HL-60 (cell line): ENCODE results near the gene MBTPS2.

Source experiments
- CTCF ChIP-seq: IDR thresholded peaks from one replicate; pipeline ENCODE4 v1.5.1; 2011; ENCODE audit warnings: low read length, control low read depth, inconsistent platforms; ENCODE audit not compliant: insufficient read depth
- POLR2AphosphoS5 ChIP-seq: IDR thresholded peaks from 2 replicates; pipeline ENCODE4 v1.6.1; 2012; ENCODE audit warnings: low read depth
- REST ChIP-seq: IDR thresholded peaks from 2 replicates; pipeline ENCODE4 v1.6.1; 2012; ENCODE audit warnings: low read depth; ENCODE audit not compliant: insufficient replicate concordance

- TF ChIP-seq CTCF (no peak), POLR2AphosphoS5 (no peak), REST (no peak)
Measured at GRCh38 chrX:21802839-21803238, 36.6 kb upstream of the MBTPS2 start.
